HG03342 (cell line): ENCODE data around the gene CHPT1.

Source experiments
- ATAC-seq: cut with Tn5 transposase; IDR thresholded peaks from one replicate; pipeline ENCODE4 v1.9.1; 2021; ENCODE audit warnings: mild to moderate bottlenecking, moderate library complexity; ENCODE audit not compliant: unreplicated experiment

CHPT1 gene

DNA sequence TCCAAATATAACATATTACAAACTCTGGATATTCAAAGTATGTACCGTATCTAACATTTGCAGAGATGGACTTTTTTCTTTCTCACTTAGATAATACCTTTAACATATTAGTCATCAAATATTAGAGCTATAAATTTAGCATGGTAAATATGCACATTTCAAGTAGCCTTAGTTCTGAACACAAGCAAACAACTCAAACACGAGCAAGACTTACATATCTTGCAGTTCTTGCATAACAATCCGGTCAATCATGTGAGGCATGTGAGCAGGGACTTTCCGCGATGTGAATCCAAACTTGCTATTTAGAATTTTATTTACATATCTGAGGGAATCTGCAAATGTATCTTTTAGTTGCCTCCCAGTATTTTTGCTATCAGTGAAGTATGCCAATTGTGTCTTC lies 63.9 kb downstream of the CHPT1 start:
- no peak for ATAC-seq

DNA sequence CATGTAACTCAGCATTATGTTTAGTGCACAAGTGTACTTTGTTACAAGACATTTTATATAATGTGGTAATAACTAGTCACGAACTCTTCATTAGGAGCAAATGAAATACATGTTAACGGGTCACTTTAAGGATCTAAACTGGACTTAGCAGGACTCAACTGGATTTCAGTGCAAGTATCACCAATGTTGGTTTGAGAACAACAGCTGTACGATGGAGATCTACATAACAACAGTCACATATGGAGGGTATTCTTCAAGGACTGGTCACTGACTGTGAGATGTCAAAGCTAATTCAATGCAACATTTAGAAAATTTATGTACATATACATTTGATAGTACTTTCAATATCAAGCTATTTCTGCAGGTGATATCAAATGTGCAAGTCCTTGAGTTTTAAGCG lies 64.3 kb downstream of the CHPT1 start:
- ATAC-seq = no peak

DNA sequence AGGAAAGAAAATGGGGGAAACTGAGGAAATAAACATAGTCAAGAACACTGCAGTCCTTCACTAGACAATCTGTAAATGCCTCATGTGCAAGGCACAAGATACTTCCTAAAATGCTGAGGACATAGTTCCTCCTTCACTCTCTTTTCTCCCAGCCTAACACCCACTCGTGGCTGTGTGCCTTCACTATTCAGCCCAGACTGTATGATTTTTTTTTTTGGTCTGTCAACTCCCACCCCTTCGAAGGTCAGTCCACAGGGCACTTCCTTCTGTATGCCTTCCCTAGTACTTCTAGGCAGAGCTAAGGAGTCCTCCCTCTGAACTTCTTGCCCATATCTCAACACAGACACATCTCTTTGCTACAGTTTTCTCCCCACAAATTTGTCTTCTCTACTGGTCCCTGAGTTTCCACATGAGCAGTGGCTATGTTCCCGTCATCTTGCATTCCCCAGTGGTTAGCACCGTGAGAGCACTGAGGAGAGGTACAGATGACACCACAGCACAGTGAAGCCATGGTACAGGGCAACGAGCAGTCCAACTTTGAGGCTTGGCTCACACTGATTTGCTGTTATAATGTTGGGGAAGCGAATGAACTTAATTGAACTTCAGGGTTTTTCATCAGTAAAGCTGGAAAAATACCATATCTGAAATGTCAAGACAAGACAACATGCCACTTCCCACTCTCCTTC lies 65.9 kb downstream of the CHPT1 start:
- no peak for ATAC-seq

DNA sequence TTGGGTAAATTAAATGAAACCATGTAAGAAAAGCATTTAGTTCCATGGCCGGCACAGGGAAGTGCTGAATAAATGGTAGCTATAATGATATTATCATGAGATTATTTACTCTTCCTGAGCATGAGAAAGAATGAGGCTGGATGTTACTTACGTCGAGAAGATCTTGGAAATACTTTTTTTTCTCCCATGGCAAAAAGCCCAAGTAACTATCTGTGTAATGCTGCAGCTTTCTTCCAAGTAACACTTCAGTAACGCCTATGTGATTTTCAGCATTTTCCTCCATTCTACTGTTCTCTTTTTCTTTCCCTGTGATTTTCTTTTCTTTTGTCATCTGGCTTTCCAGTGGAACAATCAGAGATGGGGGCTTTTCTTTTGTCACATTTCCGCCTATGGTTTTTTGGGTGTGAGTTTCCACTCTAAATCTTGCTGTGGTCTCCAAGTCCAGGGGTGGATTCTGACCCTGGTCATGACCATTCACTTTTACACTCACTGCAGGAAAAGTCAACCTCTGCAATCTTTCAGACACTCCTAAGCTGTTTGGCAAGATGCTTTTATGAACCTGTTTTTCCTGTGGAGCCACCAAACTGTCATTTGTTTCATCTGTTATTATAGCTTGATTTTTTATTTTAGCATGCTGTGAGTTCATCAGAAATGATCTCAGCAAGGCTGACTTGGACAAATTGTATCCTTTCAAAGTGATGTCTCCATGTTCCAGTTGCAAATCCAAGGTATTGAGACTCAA lies 66.8 kb downstream of the CHPT1 start:
- ATAC-seq = no peak

DNA sequence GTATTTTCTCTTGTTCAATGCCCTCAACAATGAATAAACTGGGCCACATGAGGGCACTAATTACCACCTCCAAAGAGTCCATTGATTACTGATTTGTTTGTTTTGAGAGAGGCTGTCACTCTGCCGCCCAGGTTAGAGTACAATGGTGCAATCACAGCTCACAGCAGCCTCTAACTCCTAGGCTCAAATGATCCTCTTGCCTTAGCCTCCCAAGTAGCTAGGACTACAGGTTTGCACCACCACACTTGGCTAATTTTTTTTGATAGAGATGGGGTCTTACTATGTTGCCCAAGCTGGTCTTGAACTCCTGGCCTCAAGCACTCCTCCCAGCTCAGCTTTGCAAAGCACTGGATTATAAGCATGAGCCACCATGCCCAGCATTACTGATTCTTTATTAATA lies 70.1 kb downstream of the CHPT1 start:
- ATAC-seq = no peak

DNA sequence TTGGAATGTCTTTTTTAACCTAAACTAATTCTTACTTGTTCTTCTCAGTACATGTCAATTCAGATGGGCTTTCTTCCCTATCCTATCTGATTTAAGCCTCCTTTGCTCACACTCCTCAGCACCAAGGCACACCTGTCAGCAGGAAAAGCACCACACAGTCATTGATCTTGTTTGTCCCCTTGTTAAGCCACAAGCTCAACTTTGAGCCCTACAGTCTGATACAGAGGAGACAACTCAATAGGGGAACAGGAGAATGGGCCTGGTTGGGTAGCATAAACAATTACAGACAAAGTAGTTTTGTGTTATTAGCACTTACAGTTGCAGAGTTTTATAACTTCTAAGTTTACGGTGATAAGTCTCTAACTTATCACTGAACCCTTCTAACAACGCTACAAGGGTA lies 71.3 kb downstream of the CHPT1 start:
- no peak for ATAC-seq

DNA sequence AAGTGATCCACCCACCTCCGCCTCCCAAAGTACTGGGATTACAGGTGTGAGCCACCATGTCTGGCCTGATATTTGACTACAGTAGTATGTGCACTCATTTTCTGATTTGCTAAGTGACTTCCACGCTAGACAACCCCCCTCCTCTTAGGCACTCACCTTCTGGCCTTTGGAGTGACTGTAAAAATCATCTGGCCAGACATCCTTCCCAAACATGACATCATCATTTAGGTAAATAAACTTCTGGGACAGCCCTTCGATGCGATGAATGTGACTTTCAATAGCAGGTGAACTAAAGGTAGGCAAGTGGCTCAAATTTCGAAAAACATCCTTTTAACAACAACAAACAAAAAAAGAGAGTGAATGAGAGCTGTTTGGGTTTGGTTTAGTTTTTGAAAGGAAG lies 72.4 kb downstream of the CHPT1 start:
- no peak for ATAC-seq

DNA sequence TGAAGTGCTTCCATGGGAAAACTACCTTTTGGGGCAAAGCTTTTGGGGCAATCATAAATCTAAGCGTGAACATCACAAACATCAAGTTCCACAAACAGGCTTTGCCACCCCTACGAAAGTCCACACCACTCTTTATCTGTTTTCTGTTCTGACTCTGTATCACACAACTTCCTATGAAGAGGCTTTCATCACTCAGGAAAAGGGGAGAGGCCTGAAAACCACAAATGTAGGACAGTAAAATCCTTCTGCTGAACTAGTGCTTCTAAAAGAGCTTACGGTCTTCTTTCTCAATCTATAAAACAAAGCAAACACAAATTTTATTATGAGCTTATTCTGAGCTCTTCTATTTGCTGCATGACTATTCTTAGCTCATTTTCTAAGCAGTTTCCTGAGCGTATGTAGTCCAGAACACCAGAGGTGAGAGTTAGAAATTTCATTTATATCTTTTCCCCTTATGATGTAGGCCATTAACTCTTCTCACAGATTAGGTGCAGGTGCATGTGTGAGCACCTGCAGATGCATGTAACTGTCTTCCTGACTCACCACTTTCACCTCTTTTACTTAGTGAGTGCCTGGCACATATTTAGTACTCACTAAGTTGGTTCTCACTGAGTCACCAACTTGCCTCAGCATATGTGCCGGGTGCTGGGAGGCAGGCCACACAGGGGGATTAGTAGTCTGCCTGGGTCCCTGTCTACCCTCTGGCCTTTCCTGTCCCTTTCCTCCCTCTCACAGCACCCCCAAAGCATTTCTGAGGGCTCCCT lies 74.8 kb downstream of the CHPT1 start:
- ATAC-seq = no peak

DNA sequence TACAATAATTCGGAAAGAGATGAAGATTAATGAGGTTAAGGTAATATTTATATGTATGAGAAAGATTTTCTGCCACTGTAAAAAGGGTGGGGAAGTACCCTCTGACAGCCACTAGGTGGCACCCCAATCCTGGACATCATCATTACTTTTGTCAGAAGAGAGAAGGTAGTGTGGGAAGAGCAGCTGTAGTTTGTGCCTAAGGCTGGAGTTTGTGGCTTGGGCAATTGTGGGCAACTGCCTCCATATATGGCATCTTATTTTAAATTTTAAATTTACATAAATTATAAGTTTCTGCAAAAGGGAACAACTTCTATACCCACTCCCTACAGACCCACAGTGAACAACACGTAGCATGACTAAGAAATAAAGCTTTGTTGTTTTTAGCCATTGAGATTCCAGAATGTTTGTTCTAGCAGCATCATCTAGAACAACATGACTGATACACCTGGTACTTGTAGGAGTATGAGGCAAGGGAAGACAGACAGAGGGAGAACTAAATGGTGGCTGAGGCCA lies 76.3 kb downstream of the CHPT1 start:
- peak; percentile 70 for ATAC-seq

DNA sequence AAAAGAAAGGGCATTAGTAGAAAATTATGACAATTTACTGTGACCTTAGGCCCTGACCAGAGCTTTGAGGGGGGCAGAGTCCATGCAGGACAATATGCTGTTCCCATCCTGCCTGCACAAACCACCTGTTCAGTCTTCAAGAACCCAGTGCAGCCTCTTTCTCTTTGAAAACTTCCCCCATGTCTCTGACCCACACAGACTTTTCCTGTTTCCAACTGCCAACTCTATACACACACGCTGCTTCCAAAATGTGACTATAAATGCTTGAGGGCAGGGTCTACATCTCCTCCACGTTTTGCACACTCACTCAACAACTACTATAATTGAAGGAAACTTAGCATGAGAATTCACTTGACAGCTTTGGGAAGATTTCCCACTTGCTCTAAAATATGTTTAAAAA lies 78.4 kb downstream of the CHPT1 start:
- ATAC-seq = no peak

DNA sequence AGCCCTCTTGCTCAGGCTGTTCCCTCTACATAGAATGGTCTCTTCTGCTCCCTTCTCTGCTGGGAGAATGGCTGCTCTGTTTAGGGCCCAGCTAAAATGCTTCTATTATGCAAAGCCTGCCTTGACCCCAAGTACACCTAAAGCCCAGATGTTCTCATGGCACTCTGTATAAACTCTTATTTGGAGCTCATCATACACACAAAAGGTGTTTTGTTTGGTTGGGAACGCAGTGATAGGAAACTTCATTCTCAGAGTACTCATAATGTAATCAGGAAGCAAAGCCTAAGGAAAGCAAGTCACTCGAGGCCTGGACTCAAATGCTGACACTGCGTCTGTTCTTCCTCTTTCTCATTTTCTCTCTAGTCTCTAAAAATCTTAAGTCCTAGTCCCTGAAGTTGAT lies 80.0 kb downstream of the CHPT1 start:
- ATAC-seq = no peak

DNA sequence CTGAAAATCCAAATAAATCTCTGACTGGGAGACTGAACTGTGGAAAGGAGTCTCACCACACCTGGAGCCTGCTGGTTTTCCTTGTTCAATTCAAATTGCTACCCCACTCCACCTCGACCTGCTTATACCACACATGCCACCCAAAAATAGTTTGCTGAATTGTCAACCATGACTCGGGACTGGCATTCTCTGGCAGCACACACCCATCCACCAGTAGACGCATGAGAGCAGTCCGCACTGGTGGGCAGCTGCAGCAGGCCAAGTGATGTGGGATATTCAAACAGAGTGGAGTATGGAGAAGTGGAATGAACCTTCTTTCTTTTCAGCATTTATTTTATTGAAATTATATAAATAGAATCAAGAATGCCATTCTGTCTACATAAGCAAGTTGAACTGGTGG lies 80.5 kb downstream of the CHPT1 start:
- no peak for ATAC-seq
